Endothelial cell of umbilical vein (primary cell): ENCODE data around the gene MORC1. TPM values are rescaled to one million over a fixed set of nuclear protein-coding genes. Genes with fewer than 3 reads are reported as not detected.

Experiments
- BruUV-seq: library from RNA; stranded (reverse); fragments of 400-500 nt; replicated peaks from 2 replicates; lab custom pipeline; 2021; lab: Mats Ljungman, UMichigan
- CTCF ChIA-PET: fragments of 300-600, 350-600 bp; sonication (Branson Sonifier 250); formaldehyde crosslinking; loops from one replicate; lab custom pipeline; 2021; ENCODE audit warnings: antibody characterized with exemption, inconsistent platforms; lab: Charles Lee
- POLR2A ChIA-PET: fragments of 300-600, 350-600 bp; sonication (Branson Sonifier 250); formaldehyde crosslinking; loops from one replicate; lab custom pipeline; 2021; ENCODE audit warnings: antibody characterized with exemption, inconsistent platforms; lab: Charles Lee
- DNase-seq: peaks from one replicate; pipeline ENCODE4 v3.0.0-alpha.2; 2011; ENCODE audit warnings: low read depth, low spot score
- FAIRE-seq: peaks from 2 replicates; lab custom pipeline; 2011; peaks lifted over from hg19 to GRCh38; lab: Jason Lieb, UNC
- H2AFZ ChIP-seq: 2 replicates; pipeline ENCODE4 v1.6.0; 2012; ENCODE audit warnings: low read depth, low read length, control low read depth, inconsistent platforms
- H3K27ac ChIP-seq: 2 replicates; pipeline ENCODE4 v1.5.1; 2011; ENCODE audit warnings: low read depth, mild to moderate bottlenecking, control low read depth, low read length, moderate library complexity; ENCODE audit not compliant: insufficient read depth
- H3K27me3 ChIP-seq, 2 experiments: 2 replicates each; pipeline versions ENCODE4 v1.6.0 to v1.6.1; 2011; ENCODE audit warnings: low read length in 2 of 2, mixed read lengths in 1 of 2; ENCODE audit not compliant: control insufficient read depth in 2 of 2, insufficient read depth in 2 of 2
- H3K36me3 ChIP-seq, 2 experiments: 2 replicates in 1 of 2; 3 replicates in 1 of 2; pipeline ENCODE4 v1.5.1; 2011; ENCODE audit warnings: low read length in 2 of 2, mild to moderate bottlenecking in 1 of 2, moderate library complexity in 1 of 2; ENCODE audit not compliant: control insufficient read depth in 2 of 2, insufficient read depth in 2 of 2; ENCODE audit errors: extremely low read depth in 1 of 2
- H3K4me1 ChIP-seq: 3 replicates; pipeline ENCODE4 v1.5.1; 2011; ENCODE audit warnings: mild to moderate bottlenecking, low read length; ENCODE audit not compliant: control insufficient read depth, insufficient read depth; ENCODE audit errors: extremely low read depth
- H3K4me2 ChIP-seq: 2 replicates; pipeline ENCODE4 v1.6.1; 2011; ENCODE audit warnings: low read length, control low read depth, mixed read lengths; ENCODE audit not compliant: insufficient read depth
- H3K4me3 ChIP-seq, 3 experiments: fragments of 200-600 bp in 1 of 3; sonication (generic), shearing (Covaris generic) in 1 of 3; replicated peaks in 1 of 3; 2 replicates each; pipeline ENCODE4 v1.5.1; 2011 to 2016; ENCODE audit warnings: control low read depth in 3 of 3, low read length in 3 of 3, mild to moderate bottlenecking in 2 of 3, inconsistent platforms in 1 of 3, low read depth in 1 of 3, moderate library complexity in 1 of 3; ENCODE audit not compliant: insufficient read depth in 1 of 3
- H3K79me2 ChIP-seq: 2 replicates; pipeline ENCODE4 v1.6.0; 2012; ENCODE audit warnings: low read length, inconsistent platforms; ENCODE audit not compliant: control insufficient read depth, insufficient read depth
- H3K9ac ChIP-seq: replicated peaks from 2 replicates; pipeline ENCODE3; 2011; ENCODE audit warnings: low read length, control low read depth; ENCODE audit not compliant: insufficient read depth; ENCODE audit errors: extremely low read depth
- H3K9me1 ChIP-seq: replicated peaks from 3 replicates; pipeline ENCODE4 v1.6.0; 2011; ENCODE audit warnings: mild to moderate bottlenecking, low read length; ENCODE audit not compliant: control insufficient read depth, insufficient read depth; ENCODE audit errors: extremely low read depth
- H3K9me3 ChIP-seq: replicated peaks from 2 replicates; pipeline ENCODE4 v1.5.1; 2012; ENCODE audit warnings: low read length, inconsistent platforms; ENCODE audit not compliant: control insufficient read depth, insufficient read depth
- H4K20me1 ChIP-seq: replicated peaks from 2 replicates; pipeline ENCODE3; 2011; ENCODE audit warnings: mild to moderate bottlenecking, low read length; ENCODE audit not compliant: control insufficient read depth, insufficient read depth; ENCODE audit errors: extremely low read depth
- CTCF ChIP-seq, 2 donors: IDR thresholded peaks; 1 replicate in 1 of 2; 2 replicates in 1 of 2; pipeline ENCODE4 v1.5.1; 2011; ENCODE audit warnings: low read length in 2 of 2, mild to moderate bottlenecking in 2 of 2, moderate library complexity in 2 of 2, control low read depth in 1 of 2, inconsistent platforms in 1 of 2, low read depth in 1 of 2; ENCODE audit not compliant: insufficient read depth in 1 of 2; ENCODE audit errors: extremely low read depth in 1 of 2
- EZH2 ChIP-seq: IDR thresholded peaks from 2 replicates; pipeline ENCODE4 v1.6.1; 2012; ENCODE audit warnings: borderline replicate concordance, low read depth, mild to moderate bottlenecking, moderate library complexity, low read length, inconsistent platforms; ENCODE audit not compliant: severe bottlenecking
- FOS ChIP-seq: IDR thresholded peaks from 2 replicates; pipeline ENCODE4 v1.6.1; 2011; ENCODE audit warnings: mild to moderate bottlenecking, low read length, moderate library complexity, borderline replicate concordance; ENCODE audit not compliant: insufficient read depth
- GATA2 ChIP-seq: IDR thresholded peaks from 2 replicates; pipeline ENCODE4 v1.7.0; 2011; ENCODE audit warnings: low read depth, mild to moderate bottlenecking, moderate library complexity, mixed read lengths, low read length; ENCODE audit not compliant: insufficient read length, insufficient read depth
- JUN ChIP-seq: IDR thresholded peaks from 2 replicates; pipeline ENCODE4 v1.6.1; 2011; ENCODE audit warnings: borderline replicate concordance, low read depth; ENCODE audit not compliant: insufficient read length, insufficient read depth
- MAX ChIP-seq: IDR thresholded peaks from 2 replicates; pipeline ENCODE4 v1.6.1; 2011; ENCODE audit not compliant: insufficient read depth, insufficient read length
- MYC ChIP-seq: IDR thresholded peaks from one replicate; pipeline ENCODE4 v1.6.1; 2011; ENCODE audit warnings: mild to moderate bottlenecking, low read depth, low read length
- POLR2A ChIP-seq: IDR thresholded peaks from 2 replicates; pipeline ENCODE4 v1.6.1; 2012; ENCODE audit warnings: low read depth, mild to moderate bottlenecking, control low read depth, low read length
- POLR2AphosphoS5 ChIP-seq: IDR thresholded peaks from 2 replicates; pipeline ENCODE4 v1.6.1; 2012; ENCODE audit warnings: low read depth, mild to moderate bottlenecking, control low read depth, low read length, moderate library complexity; ENCODE audit not compliant: insufficient read depth
- dilution Hi-C: fragments of 300-500 bp; cut with MboI; formaldehyde crosslinking; loops from one replicate; pipeline ENCODE4 v1.15.0; 2019; ENCODE audit warnings: low sequenced_read_pairs; ENCODE audit not compliant: extremely low pct_ligation_motif_present
- intact Hi-C: fragments of 100-400 bp; cut with micrococcal nuclease; formaldehyde crosslinking; loops from one replicate; pipeline ENCODE4 v1.10.0; 2022
- polyA plus RNA-seq, 4 experiments: library from polyadenylated mRNA; depleted of rRNA in 3 of 4; stranded (reverse) in 3 of 4; unstranded in 1 of 4; fragments of >200 nt; gene quantifications; 2 replicates each; pipeline versions ENCODE4 v1.2.1 to v1.2.3, GENCODE V29; 2011 to 2012; ENCODE audit warnings: missing spikeins in 1 of 4
- total RNA-seq: library from RNA; stranded (reverse); gene quantifications from 2 replicates; pipeline ENCODE4 v1.2.3, GENCODE V29; 2021

Gene MORC1
- total and polyA plus RNA-seq, 2 donors (not counting 3 experiments of a cell fraction or from before 2014, with no cell fraction given), result not detected

- Histone ChIP-seq H3K9me3 (no peaks in the 10 kb centered on the region), H3K9ac (no peak overlapping the region), H3K4me1 (no peaks in the 10 kb centered on the region), H3K4me2 (no peak overlapping the region), H3K27me3 (no peaks in the 10 kb centered on the region), H3K9me1 (no peaks in the 10 kb centered on the region), H2AFZ (no peak overlapping the region), H3K4me3 (no peak overlapping the region), H3K27ac (no peak overlapping the region), H3K79me2 (no peaks in the 10 kb centered on the region), H4K20me1 (no peaks in the 10 kb centered on the region), H3K36me3 (no peaks in the 10 kb centered on the region)
- TF ChIP-seq GATA2, result no peak
- TF ChIP-seq FOS, result no peak
- TF ChIP-seq MYC, result no peak
- TF ChIP-seq EZH2, result no peak
- TF ChIP-seq JUN, result no peak
- no peak for TF ChIP-seq MAX
- no peak for TF ChIP-seq POLR2AphosphoS5
- TF ChIP-seq CTCF (IDR thresholded peaks at IDR 0.05; ENCODE audit: extremely low read depth in 1 of 2, insufficient read depth in 1 of 2, low read depth in 1 of 2, low read length in 2 of 2), result no peak
- TF ChIP-seq POLR2A, result no peak
- no peak for FAIRE-seq
- intact Hi-C loops (no loop called here), dilution Hi-C loops (no loop called here)
- ChIA-PET CTCF (interaction anchor here (3.7 kb wide), 1 partner anchor 11 kb away, joined by 14 read pairs; no protein-coding TSS in a partner anchor), POLR2A (no interaction called here)
- no peak for DNase-seq
- BruUV-seq, result no TSS peak
Measured at GRCh38 chr3:109035082-109035481, 82.9 kb downstream of the MORC1 start.
